GM18505 (cell line): ENCODE results near the gene TGM4.

ENCODE experiments used
- ATAC-seq: cut with Tn5 transposase; IDR thresholded peaks from one replicate; pipeline ENCODE4 v1.9.1; 2021; ENCODE audit not compliant: unreplicated experiment
- POLR2A ChIP-seq: IDR thresholded peaks from 4 replicates; pipeline ENCODE4 v1.6.1; 2011; ENCODE audit warnings: borderline replicate concordance; ENCODE audit not compliant: insufficient read depth, insufficient read length; ENCODE audit errors: extremely low read depth

TGM4 gene

GRCh38 chr3:44958386-44958785 is 84.0 kb downstream of the TGM4 start:
- ATAC-seq: no peak

GRCh38 chr3:44960387-44961026 is 86.1 kb downstream of the TGM4 start:
- no peak for TF ChIP-seq POLR2A

More at GRCh38 chr3:44958386-44958785, 84.0 kb downstream of the TGM4 start:
- TF ChIP-seq POLR2A: no peak

GRCh38 chr3:44961888-44962287 is 87.5 kb downstream of the TGM4 start:
- no peak for TF ChIP-seq POLR2A
- no peak for ATAC-seq

More at GRCh38 chr3:44960387-44961026, 86.1 kb downstream of the TGM4 start:
- ATAC-seq: no peak

- no peak for TF ChIP-seq POLR2A
- no peak for ATAC-seq
Measured at GRCh38 chr3:44962621-44963393, 88.4 kb downstream of the TGM4 start.

GRCh38 chr3:44963571-44964325 is 89.3 kb downstream of the TGM4 start:
- TF ChIP-seq POLR2A: no peak
- no peak for ATAC-seq
